HG03139 (cell line): ENCODE measurements around the gene ARNT2.

Source experiments
- ATAC-seq: cut with Tn5 transposase; IDR thresholded peaks from one replicate; pipeline ENCODE4 v1.9.1; 2021; ENCODE audit not compliant: unreplicated experiment

ARNT2 gene

DNA sequence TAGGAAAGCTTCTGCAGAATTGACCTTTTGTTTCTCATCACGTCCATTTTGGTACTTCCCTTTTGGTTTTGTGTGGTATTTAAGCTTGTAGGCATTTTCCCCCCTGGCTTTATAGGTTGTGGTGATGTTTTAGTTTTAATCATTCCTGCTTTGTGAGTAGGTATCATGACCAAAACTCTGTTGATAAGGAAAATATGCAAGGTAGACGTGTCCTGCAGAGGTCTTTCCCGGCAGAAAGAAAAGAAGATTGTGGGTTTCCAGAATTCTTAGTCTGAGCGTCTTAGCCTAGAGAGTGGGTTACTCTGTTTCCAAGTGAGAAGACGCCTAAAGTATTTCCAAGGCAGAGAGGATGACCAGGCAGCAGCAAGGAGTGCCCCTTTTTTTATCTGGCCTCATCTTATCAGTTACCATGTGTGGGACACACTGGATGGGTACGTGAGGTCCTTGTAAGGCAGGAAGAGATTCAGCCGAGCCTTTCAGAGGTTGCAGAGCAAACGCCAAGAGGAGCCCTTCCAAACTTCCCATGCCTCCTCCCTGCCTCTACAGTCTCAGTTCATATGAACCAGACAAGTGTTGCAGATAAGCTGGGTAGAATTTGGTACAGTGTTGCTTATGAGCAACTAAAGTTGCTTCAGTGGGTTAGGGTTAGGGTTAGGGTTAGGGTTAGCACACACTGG is 58.8 kb downstream of the ARNT2 start:
- ATAC-seq = no peak

- no peak for ATAC-seq
These were observed 60.9 kb downstream of the ARNT2 start for GRCh38 chr15:80464951-80465625.

DNA sequence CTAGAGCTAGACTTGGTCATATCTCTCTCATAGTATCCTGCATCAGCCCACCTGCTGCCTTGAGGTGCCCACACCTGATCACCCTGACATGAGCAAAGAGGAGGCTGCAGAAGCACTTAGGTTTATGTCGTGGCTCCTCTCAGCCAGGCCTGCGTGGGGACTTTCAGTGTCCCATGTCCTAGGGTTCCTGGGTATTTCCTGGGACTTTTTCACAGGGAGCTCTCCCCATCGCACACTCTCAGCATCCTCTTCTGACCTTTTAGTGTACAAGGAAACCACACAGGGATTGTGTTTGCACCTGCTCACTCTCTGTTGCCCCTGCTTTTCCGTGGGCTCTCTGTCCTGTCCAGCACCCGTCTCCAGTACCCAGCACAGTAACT is 61.4 kb downstream of the ARNT2 start:
- ATAC-seq = no peak

DNA sequence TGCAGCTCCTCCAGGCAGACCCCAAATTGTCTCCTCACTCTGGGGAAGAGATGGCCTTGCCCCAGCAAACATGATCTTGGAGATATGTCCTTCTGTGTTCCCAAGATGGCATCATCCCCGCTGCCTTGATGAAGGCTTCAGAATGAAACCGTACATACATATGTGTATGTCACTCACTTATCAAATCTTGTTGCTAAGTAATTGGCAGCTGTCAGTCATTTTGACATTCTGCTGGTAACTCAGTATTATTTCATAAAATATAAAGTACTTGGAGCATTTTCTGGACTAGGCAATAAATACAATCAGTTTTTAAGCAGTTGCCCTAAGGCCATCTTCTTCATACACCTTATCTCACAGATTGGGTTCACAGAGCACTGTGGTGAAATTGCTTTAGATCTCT is 62.4 kb downstream of the ARNT2 start:
- ATAC-seq = no peak

GRCh38 chr15:80467311-80467714 is 63.1 kb downstream of the ARNT2 start:
- no peak for ATAC-seq

DNA sequence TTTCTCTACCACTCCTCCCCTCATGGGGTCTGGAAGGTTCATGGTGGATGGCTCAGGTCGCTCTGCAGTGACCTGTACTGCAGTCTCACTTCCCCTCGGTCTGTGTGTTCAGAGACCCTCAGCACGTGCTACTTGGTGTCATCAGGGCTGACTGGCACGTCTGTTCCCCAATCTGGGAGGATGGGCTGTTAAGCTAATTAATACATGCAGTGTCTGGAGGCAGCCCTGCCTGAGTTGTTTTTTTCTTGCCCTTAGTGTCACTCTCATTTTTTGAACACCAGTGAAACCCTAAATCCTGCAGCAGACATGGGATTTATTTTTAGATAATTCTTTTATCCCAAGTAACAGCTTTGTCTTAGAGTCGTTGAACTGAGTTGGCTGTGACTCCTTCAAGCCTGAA is 64.6 kb downstream of the ARNT2 start:
- no peak for ATAC-seq

GRCh38 chr15:80471881-80472280 is 67.7 kb downstream of the ARNT2 start:
- ATAC-seq = no peak

DNA sequence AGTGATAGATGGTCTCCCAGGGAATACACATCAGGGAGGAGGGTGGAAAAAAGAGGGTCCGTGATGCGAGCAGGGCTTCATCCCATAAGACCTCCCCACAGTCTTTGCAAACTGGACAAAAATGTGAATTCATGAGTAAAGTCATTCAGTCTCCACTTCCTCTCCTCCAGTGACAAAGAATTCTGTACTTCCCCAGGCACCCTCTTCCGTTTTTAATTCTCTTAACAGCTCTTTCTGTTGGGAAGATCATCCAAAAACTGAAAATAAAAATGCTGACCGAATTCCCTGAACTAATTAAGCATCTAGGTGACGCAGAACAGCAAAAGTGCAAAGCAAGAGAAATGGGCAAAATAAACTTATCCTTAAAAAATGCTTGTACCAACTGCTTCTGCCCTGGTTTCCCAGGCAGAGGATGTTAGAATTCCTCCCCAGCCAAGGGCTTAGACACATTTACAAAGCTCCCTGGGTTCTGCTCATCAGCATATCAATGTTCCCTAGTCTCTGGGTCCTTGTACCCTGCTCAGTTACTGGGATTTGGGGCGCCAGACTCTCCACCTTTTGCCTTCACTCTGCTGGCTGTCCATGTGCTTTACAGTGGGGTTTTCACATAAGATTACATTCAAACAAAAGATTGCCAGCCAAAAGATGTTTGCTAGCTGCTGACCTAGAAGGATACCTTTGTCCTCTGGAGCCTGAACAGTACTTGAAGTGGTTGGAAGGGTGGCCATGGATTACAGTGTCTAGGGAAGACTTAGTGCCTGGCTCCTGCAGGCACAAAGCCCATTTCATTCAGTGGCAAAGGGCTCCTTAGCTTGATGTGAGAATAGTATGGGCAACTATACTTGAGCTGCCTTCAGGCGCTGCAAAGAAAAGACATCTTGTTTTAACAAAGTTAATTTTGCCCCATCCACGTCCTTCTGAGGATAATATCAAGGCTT is 69.4 kb downstream of the ARNT2 start:
- ATAC-seq = no peak

GRCh38 chr15:80474224-80475215 is 70.3 kb downstream of the ARNT2 start:
- no peak for ATAC-seq

DNA sequence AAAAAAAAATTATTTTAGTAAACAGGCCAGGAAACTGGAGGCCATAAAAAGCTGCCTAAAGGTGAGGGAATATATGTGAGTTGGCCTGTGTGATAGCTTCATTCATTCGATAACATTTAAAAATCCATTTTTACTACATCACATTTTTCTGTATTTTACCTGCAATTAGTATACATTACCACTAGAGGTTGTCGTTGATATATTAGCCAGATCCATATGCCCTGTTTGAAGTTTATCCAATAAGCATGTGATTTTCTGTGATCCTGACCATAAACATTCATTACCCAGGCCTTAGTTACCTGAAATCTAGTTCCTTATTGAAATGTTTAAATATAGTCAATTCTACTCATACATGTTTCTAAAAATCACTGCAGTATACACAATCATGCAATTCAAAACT is 71.4 kb downstream of the ARNT2 start:
- no peak for ATAC-seq

DNA sequence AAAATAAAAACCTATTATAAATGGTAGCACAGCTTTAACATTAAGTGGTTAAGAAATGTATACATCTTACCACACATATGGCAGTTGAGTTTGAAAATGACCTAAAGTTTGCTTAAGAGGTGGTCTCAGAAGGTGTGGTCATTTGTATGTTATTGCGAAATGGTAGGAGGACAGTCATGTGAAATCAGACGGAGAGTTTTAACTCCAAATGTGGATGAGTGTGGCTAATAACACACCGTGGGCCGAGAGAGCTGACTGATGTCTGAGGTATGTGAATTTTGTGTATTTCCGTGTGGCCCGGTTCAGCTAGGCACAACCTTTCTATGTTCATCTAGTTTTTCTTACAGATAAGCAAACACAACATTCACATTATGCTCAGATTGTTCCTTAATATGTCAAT is 71.9 kb downstream of the ARNT2 start:
- ATAC-seq = no peak

GRCh38 chr15:80478075-80478474 is 73.9 kb downstream of the ARNT2 start:
- no peak for ATAC-seq

DNA sequence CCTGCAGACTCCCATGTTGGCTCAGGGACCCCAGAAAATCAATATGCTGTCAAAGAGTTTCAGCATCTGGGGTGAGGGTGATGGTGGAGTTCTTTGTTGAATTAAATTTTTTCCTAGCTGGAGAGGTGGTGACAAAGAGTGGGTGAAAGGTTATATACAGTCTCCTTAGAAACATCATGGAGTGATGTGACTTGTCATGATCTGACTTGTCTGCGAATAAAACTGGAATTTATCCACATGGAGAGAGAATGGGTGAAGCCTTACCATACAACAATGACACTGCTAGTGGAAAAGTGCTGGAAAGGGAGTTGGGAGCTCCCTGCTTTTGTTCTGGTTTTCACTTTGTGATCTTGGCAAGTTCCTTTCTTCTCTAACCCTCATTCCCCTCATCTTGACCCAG is 75.0 kb downstream of the ARNT2 start:
- no peak for ATAC-seq

DNA sequence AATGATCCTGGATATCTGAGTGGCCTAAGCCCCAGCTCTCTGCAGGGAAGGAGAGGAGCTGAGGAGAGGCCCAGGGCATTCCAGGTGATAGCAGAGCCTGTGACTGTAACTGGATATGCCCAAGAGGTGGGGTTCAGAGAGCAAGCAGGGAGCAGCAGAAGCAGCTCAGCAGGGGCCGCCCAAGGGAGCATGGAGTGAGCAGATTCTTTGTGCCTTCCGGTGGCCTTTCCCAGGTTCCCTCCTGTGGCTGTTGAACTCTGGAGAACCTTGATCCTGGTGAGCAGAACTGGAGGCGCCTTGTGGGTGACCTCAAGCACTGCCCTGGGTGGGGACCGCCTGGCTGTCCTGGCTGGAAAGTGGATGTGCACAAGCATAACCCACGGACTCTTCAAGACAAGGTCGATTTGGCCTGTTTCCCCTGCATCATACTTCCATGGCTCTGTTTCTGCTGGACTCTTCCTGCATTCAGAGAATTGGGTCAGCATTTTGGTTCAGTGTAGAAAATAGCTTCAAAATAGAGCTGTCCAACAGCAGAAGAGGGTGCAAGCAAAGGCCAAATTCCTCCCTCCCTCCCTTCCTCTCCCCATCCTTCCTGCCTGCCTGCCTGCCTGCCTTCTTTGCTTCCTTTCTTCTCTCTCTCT is 76.1 kb downstream of the ARNT2 start:
- no peak for ATAC-seq

- ATAC-seq = no peak
These were observed 76.7 kb downstream of the ARNT2 start for GRCh38 chr15:80480909-80481308.

GRCh38 chr15:80482696-80483095 is 78.5 kb downstream of the ARNT2 start:
- ATAC-seq = no peak

DNA sequence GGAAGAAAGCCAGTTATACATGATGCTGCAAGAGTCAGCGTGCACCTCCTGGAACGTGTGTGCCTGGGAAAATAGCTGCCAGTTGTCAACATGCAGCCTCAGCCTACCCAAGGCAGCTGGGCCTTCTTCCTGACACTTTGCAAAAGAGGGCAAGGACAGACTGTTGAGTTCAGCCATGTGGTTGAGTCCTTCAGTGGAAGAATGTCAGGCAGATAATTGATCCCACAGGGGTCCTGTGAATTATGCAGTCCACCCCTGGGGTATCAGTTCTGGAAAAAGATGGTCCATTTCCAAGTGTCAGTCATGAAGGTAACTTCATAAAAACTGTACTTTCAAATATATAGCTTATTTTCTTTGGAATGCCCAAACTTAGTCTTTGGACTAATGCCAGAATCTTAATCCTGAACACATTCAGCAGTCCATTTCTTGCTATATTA is 79.6 kb downstream of the ARNT2 start:
- ATAC-seq = no peak

DNA sequence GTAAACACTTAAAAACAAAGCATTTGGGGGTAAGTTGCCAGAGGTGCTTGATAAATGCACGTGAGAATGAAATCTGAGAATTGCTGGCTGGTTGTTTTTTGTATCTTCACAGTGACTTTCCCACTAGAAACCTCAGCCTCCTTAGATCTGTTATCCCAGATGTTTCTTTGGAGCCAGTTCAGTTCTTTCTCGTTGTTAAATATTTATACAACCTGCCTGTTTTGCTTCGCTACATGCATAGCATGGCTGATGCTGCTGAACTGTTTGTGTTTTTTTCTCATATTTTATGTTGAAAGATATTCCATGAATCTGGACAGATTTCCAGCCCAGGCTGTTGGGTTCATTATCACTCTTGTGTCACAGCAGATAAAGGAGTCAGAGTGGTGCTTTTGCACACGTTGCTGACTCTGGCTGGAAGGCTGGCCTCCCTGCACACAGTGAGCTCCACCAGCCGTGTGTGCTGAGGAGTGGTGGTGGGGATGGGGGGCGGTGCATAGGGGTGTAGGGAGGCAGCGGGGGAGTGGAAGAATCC is 80.2 kb downstream of the ARNT2 start:
- no peak for ATAC-seq

DNA sequence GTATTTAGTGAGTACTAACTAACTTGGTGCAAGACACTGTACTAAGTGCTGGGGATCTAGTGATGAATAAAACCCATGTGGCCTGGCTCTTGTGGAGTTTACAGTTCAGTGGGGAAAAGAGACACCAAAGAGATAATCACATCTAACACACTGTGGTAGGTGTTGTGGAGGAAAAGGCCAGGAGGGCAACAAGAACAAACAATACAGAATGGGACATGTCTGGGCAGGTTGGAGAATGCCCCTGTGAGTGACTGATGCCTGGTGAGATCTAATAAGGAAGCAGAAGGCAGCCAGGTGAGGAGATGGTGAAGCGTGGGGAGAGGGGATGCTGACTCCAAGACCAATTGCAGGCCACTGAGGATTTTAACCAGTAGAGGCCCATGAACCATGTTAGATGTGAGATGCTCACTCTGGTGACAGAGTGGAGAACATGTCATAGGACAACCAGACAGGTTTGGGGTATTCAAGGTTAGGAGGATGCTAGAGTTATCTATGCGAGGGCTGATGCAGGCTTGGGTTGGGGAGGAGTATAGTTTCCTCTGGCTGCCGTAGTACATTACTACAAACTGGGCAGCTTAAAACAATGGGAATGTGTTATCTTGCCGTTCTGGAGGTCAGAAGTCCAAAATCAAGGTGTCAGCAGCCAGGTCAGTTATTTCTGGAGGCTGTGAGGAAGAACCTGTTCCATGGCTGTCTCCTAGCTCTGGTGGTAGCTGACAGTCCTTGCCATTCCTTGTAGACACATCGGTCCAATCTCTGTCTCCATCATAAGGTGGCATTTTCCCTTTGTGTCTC is 81.4 kb downstream of the ARNT2 start:
- no peak for ATAC-seq
